ENCODE measurements around the gene ANKRD36C.
"Not testable (repeated sequence)": the region's sequence is repeated elsewhere in the genome, so short reads cannot be mapped to it uniquely, and the experiment has no call there.

ANKRD36C gene

GRCh38 chr2:95991351-95992094, at the start of gene ANKRD36C:
Gene ANKRD36C (minus strand): TSS chr2:95991824. CDS start chr2:95991708, 116 bp downstream.
- in situ Hi-C loops (cut with MboI; ENCODE audit: low sequenced_read_pairs, unreplicated experiment) = not testable (repeated sequence)
- peak; percentile 37 for DNase-seq (ENCODE audit: low spot score)

GRCh38 chr2:96035554-96035953, 43.9 kb upstream of the ANKRD36C start:
- in situ Hi-C loops (cut with MboI; ENCODE audit: low sequenced_read_pairs, unreplicated experiment) = not testable (repeated sequence)

GRCh38 chr2:96034792-96035191, 43.2 kb upstream of the ANKRD36C start, which contains the start of gene GPAT2:
Gene GPAT2 (minus strand): TSS chr2:96034916. CDS start chr2:96032359, 2,557 bp downstream.
- in situ Hi-C loops (cut with MboI; ENCODE audit: low sequenced_read_pairs, unreplicated experiment); DNase-seq (ENCODE audit: low spot score): not testable (repeated sequence)

More at GRCh38 chr2:96035554-96035953, 43.9 kb upstream of the ANKRD36C start:
- not testable (repeated sequence) for DNase-seq (ENCODE audit: low spot score)

GRCh38 chr2:96033997-96034396, 42.4 kb upstream of the ANKRD36C start:
- in situ Hi-C loops (cut with MboI; ENCODE audit: low sequenced_read_pairs, unreplicated experiment); DNase-seq (ENCODE audit: low spot score): not testable (repeated sequence)

GRCh38 chr2:96027725-96028325, 36.2 kb upstream of the ANKRD36C start:
- in situ Hi-C loops (cut with MboI; ENCODE audit: low sequenced_read_pairs, unreplicated experiment); DNase-seq (ENCODE audit: low spot score): not testable (repeated sequence)

GRCh38 chr2:96025755-96026154, 34.1 kb upstream of the ANKRD36C start:
- DNase-seq (ENCODE audit: low spot score); in situ Hi-C loops (cut with MboI; ENCODE audit: low sequenced_read_pairs, unreplicated experiment): not testable (repeated sequence)

GRCh38 chr2:96025194-96025492, 33.5 kb upstream of the ANKRD36C start:
- in situ Hi-C loops (cut with MboI; ENCODE audit: low sequenced_read_pairs, unreplicated experiment) = no loop called here
- no peak for DNase-seq (ENCODE audit: low spot score)
- no peak for TF ChIP-seq CTCF (IDR thresholded peaks at IDR 0.05; ENCODE audit: borderline replicate concordance, control extremely low read depth, extremely low read depth, insufficient read depth, missing control alignments)

GRCh38 chr2:96024336-96025193, 32.9 kb upstream of the ANKRD36C start:
- in situ Hi-C loops (cut with MboI; ENCODE audit: low sequenced_read_pairs, unreplicated experiment) = loop anchor here (25.0 kb wide), 3 partner anchors 88 to 488 kb away; partner anchors contain the start of genes ADRA2B, CIAO1, NEURL3 and TMEM127
- DNase-seq (ENCODE audit: low spot score) = no peak
- TF ChIP-seq CTCF (IDR thresholded peaks at IDR 0.05; ENCODE audit: borderline replicate concordance, control extremely low read depth, extremely low read depth, insufficient read depth, missing control alignments) = no peak

GRCh38 chr2:96023701-96024100, 32.1 kb upstream of the ANKRD36C start:
- in situ Hi-C loops (cut with MboI; ENCODE audit: low sequenced_read_pairs, unreplicated experiment) = loop anchor here (25.0 kb wide), 3 partner anchors 89 to 489 kb away; partner anchors contain the start of genes ADRA2B, CIAO1, NEURL3 and TMEM127
- not testable (repeated sequence) for DNase-seq (ENCODE audit: low spot score)

- TF ChIP-seq CTCF (IDR thresholded peaks at IDR 0.05; ENCODE audit: borderline replicate concordance, control extremely low read depth, extremely low read depth, insufficient read depth, missing control alignments) = peak; percentile 79
- in situ Hi-C loops (cut with MboI; ENCODE audit: low sequenced_read_pairs, unreplicated experiment) = loop anchor here (25.0 kb wide), 3 partner anchors 89 to 489 kb away; partner anchors contain the start of genes ADRA2B, CIAO1, NEURL3 and TMEM127
- peak; percentile 85 for DNase-seq (ENCODE audit: low spot score)
These were observed 31.2 kb upstream of the ANKRD36C start for GRCh38 chr2:96022701-96023447.

- not testable (repeated sequence) for DNase-seq (ENCODE audit: low spot score)
- in situ Hi-C loops (cut with MboI; ENCODE audit: low sequenced_read_pairs, unreplicated experiment) = loop anchor here (25.0 kb wide), 3 partner anchors 90 to 490 kb away; partner anchors contain the start of genes ADRA2B, CIAO1, NEURL3 and TMEM127
These were observed 30.5 kb upstream of the ANKRD36C start for GRCh38 chr2:96022126-96022525.

GRCh38 chr2:96021142-96021541, 29.5 kb upstream of the ANKRD36C start:
- in situ Hi-C loops (cut with MboI; ENCODE audit: low sequenced_read_pairs, unreplicated experiment) = loop anchor here (25.0 kb wide), 3 partner anchors 91 to 491 kb away; partner anchors contain the start of genes ADRA2B, CIAO1, NEURL3 and TMEM127
- not testable (repeated sequence) for DNase-seq (ENCODE audit: low spot score)

Measured in GM13976 (cell line).